Left ventricle myocardium inferior (tissue), 1 donor: ENCODE measurements around the gene MTG1. TPM values are rescaled to one million over a fixed set of nuclear protein-coding genes. Genes with fewer than 3 reads are reported as not detected.
A peak's percentile ranks its signal among the peaks of the same experiment; 100 is the strongest.

Experiments
- DNase-seq: peaks from one replicate; pipeline ENCODE4 v3.0.0-alpha.2; 2020
- H3K27ac ChIP-seq: fragments of 200-600 bp; replicated peaks from 2 replicates; pipeline ENCODE4 v1.8.0; 2021
- H3K27me3 ChIP-seq: fragments of 200-600 bp; 2 replicates; pipeline ENCODE4 v1.8.0; 2021; ENCODE audit warnings: low read depth
- H3K36me3 ChIP-seq: fragments of 200-600 bp; 2 replicates; pipeline ENCODE4 v1.8.0; 2021
- H3K4me1 ChIP-seq: fragments of 200-600 bp; 2 replicates; pipeline ENCODE4 v1.8.0; 2021
- H3K4me3 ChIP-seq: fragments of 200-600 bp; 2 replicates; pipeline ENCODE4 v1.8.0; 2021; ENCODE audit warnings: mild to moderate bottlenecking, moderate library complexity
- H3K9me3 ChIP-seq: fragments of 200-600 bp; replicated peaks from 2 replicates; pipeline ENCODE4 v1.8.0; 2021
- CTCF ChIP-seq: fragments of 200-600 bp; IDR thresholded peaks from 2 replicates; pipeline ENCODE4 v1.8.0; 2021; ENCODE audit warnings: antibody characterized with exemption, mild to moderate bottlenecking, borderline replicate concordance
- intact Hi-C: fragments of 100-400 bp; cut with micrococcal nuclease; formaldehyde crosslinking; loops from one replicate; pipeline ENCODE4 v1.11.0; 2022
- total RNA-seq: library from RNA; stranded (reverse); fragmentation: NEBNext Ultra II Directional; extraction: Animal tissue kit (Norgen Biotek cat#: 25700); gene quantifications from one replicate; pipeline ENCODE4 v1.2.1, GENCODE V29; 2021
- donor health status: DM: no; HTN: yes; CAD: no; lungs with severe emphysema.

MTG1 gene
- total RNA-seq, 1 donor from 2014 or later = 14.0 TPM

GRCh38 chr10:133458021-133458709, 64.2 kb downstream of the MTG1 start:
- H3K36me3 ChIP-seq = no peaks in the 10 kb centered on the region
- H3K9me3 ChIP-seq = no peaks in the 10 kb centered on the region
- H3K4me1 ChIP-seq = no peaks in the 10 kb centered on the region
- intact Hi-C loops = no loop called here
- peaks cover 8% of the 10 kb centered on the region for H3K27me3 ChIP-seq
- H3K27ac ChIP-seq = no peak overlapping the region
- H3K4me3 ChIP-seq = no peak overlapping the region
- TF ChIP-seq CTCF = no peak
- peak; percentile 11 for DNase-seq

GRCh38 chr10:133458710-133459453, 64.9 kb downstream of the MTG1 start:
- DNase-seq = peak; percentile 9
- H3K27ac ChIP-seq = no peak overlapping the region
- H3K4me3 ChIP-seq = no peak overlapping the region
- no peaks in the 10 kb centered on the region for H3K9me3 ChIP-seq
- no peaks in the 10 kb centered on the region for H3K36me3 ChIP-seq
- intact Hi-C loops = no loop called here
- TF ChIP-seq CTCF = no peak
- peaks cover 8% of the 10 kb centered on the region for H3K27me3 ChIP-seq
- H3K4me1 ChIP-seq = no peaks in the 10 kb centered on the region

DNA sequence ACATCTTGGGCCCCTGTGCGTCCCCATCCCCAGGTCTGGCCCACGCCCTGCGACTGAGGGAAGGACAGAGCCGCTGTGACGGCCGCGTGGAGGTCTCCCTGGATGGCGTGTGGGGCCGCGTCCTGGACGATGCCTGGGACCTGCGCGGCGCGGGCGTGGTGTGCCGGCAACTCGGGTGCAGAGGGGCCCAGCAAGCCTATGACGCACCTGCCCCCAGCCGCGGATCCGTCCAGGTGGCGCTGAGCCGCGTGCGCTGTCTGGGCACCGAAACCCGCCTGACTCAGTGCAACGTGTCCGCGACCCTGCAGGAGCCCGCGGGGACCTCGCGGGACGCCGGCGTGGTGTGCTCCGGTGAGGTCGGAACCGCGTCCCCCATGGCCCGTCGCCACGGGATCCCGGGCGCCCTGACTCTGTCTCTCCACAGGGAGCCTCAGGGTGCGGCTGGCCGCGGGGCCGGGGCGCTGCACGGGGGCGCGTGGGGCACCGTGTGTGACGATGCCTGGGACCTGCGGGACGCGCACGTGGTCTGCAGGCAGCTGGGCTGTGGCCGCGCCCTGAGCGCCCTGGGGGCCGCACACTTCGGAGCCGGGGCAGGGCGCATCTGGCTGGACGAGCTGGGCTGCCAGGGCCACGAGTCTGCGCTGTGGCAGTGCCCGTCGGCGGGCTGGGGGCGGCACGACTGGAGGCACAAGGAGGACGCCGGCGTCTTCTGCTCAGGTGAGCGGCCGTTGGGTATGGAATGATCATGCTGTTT, 65.7 kb downstream of the MTG1 start:
- intact Hi-C loops = no loop called here
- peak; percentile 12 for DNase-seq
- no peaks in the 10 kb centered on the region for H3K9me3 ChIP-seq
- TF ChIP-seq CTCF = no peak
- no peaks in the 10 kb centered on the region for H3K36me3 ChIP-seq
- H3K4me3 ChIP-seq = no peak overlapping the region
- H3K4me1 ChIP-seq = no peaks in the 10 kb centered on the region
- H3K27me3 ChIP-seq = peaks cover 12% of the 10 kb centered on the region
- H3K27ac ChIP-seq = no peak overlapping the region

DNA sequence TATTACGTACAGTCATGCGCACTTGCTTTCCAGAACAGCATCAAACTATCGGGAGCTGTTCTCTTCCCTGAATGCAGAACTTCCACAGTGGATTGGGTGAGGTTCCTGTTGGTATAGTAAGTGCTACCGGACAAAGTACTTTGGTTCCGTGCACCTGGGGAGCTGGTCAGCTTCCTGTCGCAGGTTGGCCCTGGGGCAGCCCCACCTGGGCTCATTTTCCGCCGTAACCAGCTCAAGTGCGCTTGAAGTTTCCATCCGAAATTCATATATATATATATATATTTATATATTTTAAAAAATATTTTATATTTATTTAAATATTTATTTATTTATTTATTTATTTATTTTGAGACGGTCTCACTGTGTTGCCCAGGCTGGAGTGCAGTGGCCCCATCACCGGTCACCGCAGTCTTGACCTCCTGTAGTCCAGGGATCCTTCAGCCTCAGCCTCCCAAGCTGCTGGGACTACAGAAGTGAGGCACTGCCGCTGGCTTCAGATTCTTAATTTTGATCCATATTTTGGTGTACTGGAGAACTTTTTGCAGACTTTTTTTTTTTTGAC, 66.3 kb downstream of the MTG1 start:
- Histone ChIP-seq H3K36me3 (no peaks in the 10 kb centered on the region), H3K9me3 (no peaks in the 10 kb centered on the region), H3K27me3 (peaks cover 18% of the 10 kb centered on the region), H3K4me3 (no peak overlapping the region), H3K4me1 (no peaks in the 10 kb centered on the region), H3K27ac (no peak overlapping the region)
- intact Hi-C loops = no loop called here
- no peak for TF ChIP-seq CTCF
- DNase-seq = no peak

DNA sequence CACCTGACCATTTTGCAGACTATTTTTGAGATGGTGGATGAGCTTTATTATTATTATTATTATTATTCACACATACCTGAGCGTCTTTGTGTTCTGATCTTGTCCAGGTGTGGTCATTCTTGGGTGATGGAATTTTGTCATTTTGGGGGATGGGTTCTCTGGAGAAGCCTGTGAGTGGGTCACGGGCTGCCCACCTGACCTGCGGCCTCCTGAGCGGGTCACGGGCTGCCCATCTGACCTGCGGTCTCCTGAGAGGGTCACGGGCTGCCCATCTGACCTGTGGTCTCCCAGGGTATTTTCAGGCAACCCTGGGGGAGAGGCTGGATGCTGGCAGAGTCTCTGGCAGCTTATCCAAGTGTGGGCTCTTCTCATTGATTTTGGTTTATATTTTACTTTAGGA, 67.1 kb downstream of the MTG1 start:
- H3K4me3 ChIP-seq = no peak overlapping the region
- no peaks in the 10 kb centered on the region for H3K9me3 ChIP-seq
- no peak for TF ChIP-seq CTCF
- intact Hi-C loops = no loop called here
- DNase-seq = no peak
- H3K27me3 ChIP-seq = peaks cover 23% of the 10 kb centered on the region
- no peak overlapping the region for H3K27ac ChIP-seq
- H3K36me3 ChIP-seq = no peaks in the 10 kb centered on the region
- no peaks in the 10 kb centered on the region for H3K4me1 ChIP-seq
